Testis (tissue), 2 donors: ENCODE results near the gene MAP3K2.

Experiments
- CTCF ChIP-seq, 3 experiments: fragments of 450-650 bp in 2 of 3; fragments of 200-600 bp in 1 of 3; sonication (generic) in 1 of 3; IDR thresholded peaks; one replicate each; pipeline ENCODE4 v1.5.1; 2016 to 2019; ENCODE audit warnings: antibody characterized with exemption in 3 of 3, mild to moderate bottlenecking in 2 of 3, moderate library complexity in 1 of 3
- POLR2A ChIP-seq: fragments of 450-650 bp; IDR thresholded peaks from one replicate; pipeline ENCODE4 v1.6.1; 2017; ENCODE audit warnings: antibody characterized with exemption, mild to moderate bottlenecking, moderate library complexity

GRCh38 chr2:127379712-127380355 lies 7.9 kb downstream of the MAP3K2 start:
- TF ChIP-seq POLR2A (no peak), CTCF (IDR thresholded peaks at IDR 0.05) (no peak)
